NCI-H146 treated with DMSO at 0.1 percent for 48 hours (cell line): ENCODE measurements around the gene ULK3.
A peak's percentile ranks its signal among the peaks of the same experiment; 100 is the strongest.
"Not testable (repeated sequence)": the region's sequence is repeated elsewhere in the genome, so short reads cannot be mapped to it uniquely, and the experiment has no call there.

Experiments
- DNase-seq: peaks from one replicate; lab custom pipeline; 2025; ENCODE audit not compliant: unreplicated experiment; lab: John Stamatoyannopoulos, UW

ULK3 gene, protein sequence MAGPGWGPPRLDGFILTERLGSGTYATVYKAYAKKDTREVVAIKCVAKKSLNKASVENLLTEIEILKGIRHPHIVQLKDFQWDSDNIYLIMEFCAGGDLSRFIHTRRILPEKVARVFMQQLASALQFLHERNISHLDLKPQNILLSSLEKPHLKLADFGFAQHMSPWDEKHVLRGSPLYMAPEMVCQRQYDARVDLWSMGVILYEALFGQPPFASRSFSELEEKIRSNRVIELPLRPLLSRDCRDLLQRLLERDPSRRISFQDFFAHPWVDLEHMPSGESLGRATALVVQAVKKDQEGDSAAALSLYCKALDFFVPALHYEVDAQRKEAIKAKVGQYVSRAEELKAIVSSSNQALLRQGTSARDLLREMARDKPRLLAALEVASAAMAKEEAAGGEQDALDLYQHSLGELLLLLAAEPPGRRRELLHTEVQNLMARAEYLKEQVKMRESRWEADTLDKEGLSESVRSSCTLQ

DNA sequence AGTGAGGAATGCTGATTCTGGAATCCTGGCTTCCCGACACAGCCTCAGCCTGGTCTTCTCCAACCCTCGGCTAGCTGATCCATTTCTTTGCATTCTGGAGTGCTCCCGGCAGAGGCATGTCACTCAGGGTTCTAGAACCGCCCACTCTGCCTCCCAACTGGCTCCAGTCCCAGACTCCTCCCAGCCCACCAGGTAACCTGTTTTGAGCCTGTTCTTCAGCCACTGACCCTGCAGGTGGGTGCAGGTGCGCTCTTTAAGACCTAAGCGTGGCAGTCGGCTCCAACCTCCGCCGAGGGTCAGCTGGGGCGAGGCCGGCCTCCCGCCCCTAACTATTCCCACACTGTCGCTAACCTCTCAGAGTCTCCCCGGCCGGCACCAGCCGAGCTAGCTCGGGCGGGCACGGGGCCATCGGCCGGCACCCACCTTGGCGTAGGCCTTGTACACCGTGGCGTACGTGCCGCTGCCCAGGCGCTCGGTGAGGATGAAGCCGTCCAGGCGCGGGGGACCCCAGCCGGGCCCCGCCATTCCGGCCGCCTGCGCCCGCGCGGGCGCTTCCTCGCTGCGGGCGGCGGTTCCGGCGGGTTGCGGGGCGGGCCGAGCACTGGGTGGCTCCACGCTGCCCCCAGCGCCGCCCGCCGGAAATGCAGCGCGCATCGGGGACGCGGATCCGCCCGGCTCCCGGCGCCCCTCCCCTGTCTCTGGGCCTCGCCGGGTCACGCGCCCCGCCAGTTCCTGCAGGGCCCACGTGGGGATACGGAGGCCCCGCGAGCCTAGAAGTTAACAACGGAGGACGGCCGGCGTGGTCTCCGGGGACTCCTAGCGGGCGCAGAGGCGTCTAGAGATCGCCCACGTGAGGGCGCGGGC is at the start of gene ULK3:
TSS of gene ULK3 (minus strand) at position 576 of the 864 bp plus-strand sequence. CDS start at position 525, 51 bp downstream.
- peak; percentile 83 for DNase-seq

DNA sequence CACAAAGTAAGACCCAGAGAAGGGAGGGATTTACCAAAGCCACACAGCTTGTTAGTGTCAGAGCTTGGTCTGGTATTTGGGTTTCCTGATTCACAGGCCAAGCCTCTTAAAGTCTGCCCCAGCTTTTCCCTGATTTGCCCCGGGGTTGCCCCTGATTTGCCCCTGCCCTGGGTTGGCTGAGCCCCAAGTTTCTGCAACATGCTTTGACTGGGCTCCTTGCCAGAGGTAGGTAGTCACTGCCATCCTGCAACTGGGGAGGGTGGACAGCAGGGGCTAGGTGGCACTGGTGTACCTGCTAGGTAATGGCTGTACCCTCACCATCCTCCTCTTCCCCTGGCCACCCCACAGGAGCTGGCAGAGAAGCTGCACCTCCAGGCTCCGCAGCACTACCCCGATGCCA is 49.4 kb upstream of the ULK3 start:
- no peak for DNase-seq

DNA sequence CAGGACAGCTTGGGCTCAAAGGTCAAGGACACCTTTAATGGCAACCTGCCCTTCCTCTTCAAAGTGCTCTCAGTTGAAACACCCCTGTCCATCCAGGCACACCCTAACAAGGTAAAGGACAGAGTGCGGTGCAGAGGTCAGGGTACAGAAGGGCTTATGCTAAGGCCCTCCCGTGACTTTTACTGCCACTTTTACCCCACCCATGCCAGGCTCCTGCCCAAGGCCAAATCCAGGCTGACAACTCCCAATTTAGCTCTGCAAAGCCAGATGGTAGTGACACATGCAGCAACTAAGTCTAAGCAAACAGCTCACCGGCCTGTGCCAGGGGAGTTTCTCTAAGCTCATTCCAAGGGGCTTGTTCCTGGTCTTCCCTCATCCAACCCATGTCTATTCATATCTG is 48.5 kb upstream of the ULK3 start:
- no peak for DNase-seq

DNA sequence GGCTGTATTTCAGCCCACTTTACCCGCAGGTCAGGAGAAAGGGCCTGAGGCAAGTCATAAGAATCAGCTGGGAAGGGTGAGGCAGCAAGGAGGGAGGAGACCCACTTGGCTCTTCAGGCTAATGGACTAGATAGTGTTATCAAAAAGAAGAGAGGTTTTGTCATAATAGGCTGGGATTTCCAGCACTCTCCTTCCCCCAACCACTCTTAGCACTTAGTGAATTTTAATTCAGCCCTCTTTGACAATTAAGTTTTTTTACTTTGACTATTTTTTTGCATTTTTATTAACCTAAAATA is 47.7 kb upstream of the ULK3 start:
- no peak for DNase-seq

DNA sequence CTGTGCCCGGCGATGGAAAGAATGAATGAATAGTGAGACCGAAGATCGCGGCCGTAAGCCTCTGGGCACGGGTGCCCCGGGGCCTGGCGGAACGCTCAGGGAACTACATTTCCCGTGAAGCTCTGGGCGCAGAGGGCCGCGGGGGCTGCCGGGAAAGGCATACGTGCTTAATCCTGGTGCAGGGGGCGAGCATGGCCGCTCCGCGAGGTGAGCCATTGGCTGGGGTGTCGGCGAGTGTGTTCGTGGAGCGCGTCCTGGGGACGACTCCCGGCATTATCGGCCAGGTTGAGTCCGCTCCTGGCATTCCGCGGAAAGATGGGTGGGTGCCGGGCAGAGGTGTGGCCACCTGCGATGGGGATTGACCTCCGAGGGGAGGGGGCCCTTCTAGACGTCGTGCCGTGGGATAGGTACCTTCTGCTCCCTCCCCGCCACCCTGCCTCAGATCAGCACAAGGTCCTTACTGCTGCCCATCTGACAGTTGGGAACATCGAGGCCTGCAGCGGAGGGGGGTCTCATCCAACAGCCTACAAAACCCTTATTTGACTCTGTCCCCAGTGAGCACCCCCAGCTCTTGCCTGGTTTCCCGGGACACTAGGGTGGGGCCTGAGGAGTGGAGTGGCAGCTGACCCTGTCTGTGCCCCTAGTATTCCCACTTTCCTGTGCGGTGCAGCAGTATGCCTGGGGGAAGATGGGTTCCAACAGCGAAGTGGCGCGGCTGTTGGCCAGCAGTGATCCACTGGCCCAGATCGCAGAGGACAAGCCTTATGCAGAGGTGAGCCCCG is 47.1 kb upstream of the ULK3 start, which contains the start of gene MPI:
TSS of gene MPI (plus strand) at position 160 of the 782 bp plus-strand sequence. CDS start at position 192, 32 bp downstream.
- DNase-seq: peak; percentile 21

DNA sequence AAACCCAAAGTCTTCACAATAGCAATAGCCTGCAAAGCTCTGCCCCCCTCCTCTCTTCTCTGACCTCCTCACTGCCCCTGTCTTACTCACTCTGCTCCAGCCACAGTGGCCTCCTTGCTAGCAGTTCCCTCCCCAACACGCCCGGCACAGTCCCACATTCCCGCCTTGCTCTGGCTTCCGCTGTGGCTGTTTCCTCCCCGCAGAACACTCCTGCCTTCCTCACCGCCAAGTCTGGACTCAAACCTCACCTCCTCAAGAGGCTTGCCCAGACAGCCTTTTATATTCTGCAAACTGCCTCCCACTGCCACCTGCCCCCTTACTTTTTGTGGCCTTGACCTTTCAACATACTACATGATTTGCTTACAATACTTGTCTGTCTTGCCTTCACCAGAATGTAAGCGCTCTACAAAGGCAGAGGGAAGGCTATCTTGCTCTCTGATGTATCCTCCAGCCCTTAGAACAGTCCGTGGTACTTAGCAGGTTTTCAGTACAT is 46.5 kb upstream of the ULK3 start:
- DNase-seq: no peak

DNA sequence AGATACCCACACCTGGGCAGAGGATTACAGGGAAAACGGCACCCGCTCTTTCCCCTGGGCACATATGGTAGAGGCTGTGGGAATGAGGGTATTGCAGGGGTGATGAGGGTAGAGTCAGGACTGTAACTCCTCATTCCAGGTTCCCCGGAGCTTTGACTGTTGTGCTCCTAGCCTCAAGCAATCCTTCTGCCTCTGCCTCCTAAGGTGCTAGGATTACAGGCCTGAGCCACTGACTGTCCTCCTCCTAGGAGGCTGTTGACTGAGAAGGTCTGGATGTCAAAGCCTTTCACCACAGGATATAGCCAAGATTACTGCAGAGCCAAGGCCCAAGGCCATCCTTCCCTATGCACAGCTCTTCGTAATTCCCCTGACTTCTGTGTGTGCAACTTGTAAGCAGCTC is 45.8 kb upstream of the ULK3 start:
- no peak for DNase-seq

DNA sequence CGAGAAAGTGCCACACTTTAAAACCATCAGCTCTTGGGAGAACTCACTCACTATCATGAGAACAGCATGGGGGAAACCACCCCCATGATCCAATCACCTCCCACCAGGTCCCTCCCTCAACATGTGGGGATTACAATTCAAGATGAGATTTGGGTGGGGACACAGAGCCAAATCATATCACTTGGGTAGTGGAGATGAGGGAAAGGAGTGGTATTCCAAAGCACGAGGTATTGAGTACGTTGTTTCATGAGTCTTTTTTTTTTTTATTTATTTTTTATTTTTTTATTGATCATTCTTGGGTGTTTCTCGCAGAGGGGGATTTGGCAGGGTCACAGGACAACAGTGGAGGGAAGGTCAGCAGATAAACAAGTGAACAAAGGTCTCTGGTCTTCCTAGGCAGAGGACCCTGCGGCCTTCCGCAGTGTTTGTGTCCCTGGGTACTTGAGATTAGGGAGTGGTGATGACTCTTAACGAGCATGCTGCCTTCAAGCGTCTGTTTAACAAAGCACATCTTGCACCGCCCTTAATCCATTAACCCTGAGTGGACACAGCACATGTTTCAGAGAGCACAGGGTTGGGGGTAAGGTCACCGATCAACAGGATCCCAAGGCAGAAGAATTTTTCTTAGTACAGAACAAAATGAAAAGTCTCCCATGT is 44.7 kb upstream of the ULK3 start:
- DNase-seq: not testable (repeated sequence)

DNA sequence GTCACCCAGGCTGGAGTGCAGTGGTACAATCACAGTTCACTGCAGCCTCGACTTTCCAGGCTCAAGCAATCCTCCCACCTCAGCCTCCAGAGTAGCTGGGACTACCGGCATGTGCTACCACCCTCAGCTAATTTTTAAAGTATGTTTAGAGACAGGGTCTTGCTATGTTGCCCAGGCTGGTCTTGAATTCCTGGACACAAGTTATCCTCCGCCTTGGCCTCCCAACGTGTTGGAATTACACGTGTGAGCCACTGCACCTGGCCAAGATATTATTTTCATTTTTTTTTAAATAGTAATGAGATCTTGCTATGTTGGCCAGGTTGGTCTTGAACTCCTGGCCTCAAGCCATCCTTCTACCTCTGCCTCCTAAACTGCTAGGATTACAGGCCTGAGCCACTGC is 42.5 kb upstream of the ULK3 start:
- no peak for DNase-seq

DNA sequence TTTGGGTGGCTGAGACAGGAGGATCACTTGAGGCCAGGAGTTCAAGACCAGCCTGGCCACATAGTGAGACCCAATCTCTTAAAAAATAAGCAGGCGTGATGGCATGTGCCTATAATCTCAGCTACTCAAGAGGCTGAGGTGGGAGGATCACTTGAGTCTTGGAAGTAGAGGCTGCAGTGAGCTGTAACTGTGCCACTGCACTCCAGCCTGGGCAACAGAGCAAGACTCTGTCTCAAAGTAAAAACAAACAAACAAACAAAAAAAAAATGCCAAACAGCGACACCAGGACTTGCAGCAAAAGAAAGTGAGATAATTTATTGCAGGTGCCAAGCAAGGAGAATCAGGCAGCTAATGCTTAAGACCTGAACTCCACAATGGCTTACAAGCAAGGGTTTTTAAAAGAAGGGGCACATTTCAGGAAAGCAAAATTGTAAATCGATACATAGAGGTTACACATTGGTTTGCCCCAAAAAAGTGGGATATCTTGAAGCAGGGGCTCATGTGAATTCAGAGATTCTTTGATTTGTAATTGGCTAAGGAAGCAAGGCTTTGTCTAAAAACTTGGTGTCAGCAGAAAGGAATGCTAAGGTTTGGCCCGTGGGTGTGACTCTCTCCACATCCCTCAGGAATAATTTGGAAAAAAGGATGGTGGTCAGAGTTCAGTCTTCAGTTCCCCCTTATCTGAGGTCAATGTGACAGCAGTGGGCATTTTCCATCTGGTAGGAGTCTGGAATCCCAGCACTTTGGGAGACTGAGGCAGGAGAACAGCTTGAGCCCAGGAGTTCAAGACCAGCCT is 41.7 kb upstream of the ULK3 start:
- DNase-seq: no peak

DNA sequence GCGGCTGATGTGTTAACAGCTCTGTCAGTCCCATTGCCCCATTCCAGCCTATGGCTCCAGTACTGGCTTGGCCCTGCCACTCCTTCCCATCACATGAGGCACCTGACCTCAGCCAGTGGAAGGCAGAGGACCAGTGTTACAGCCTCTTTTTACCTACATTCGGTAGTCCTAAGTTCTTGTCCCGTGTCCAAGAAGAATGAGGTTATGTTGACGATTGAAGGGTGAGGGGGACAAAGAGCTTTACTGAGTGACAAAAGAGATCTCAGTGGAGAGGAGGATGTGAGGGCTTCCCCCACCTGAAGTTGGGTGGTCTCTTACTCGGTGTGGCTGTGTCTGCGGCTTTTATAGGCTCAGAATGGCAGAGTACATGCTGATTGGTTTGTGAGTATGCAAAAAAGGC is 39.6 kb upstream of the ULK3 start:
- DNase-seq: no peak

DNA sequence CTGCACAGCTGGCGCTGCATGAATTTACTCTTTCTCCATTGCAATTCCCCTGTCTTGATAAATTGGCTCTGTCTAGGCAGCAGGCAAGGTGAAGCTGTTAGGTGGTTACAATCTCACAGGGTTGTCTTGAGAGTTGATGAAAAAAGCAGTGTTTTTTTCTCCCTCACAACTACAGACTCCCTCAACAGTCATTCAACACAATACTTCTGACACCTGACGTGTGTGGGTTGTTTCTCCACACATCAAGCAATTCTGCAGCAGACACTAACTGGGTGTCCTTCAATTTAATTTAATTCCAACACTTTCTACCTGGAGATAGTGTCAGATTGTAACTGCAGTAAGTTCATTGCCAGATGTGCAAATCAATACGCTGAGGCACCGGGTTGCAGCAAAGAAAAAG is 35.3 kb upstream of the ULK3 start:
- no peak for DNase-seq

DNA sequence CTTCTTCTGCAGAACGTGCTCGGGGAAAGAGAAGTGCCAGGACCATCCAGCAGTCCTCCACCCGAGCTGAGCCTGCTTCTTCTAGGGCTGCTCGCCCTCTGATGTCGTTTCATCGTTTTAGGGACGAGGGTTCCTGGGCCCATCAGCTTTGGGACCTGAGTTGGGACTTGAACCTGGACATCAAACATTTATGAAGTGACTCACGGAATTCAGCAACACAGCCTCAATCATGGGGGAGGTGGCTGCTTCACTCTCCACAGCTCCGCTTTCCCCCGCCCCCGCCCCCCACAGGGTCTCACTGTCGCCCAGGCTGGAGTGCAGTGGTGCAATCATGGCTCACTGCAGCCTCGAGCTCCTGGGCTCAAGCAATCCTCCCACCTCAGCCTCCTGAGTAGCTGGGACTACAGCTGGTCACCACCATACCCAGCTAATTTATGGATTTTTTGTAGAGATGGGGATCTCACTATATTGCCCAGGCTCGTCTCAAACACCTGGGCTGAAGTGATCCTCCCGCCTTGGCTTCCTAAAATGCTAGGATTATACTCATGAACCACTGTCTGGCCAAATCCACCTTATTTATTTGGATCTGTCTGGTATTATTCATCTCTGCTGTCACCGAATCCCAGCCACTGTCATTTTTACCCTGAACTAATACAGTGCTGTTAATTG is 30.9 kb upstream of the ULK3 start:
- no peak for DNase-seq

DNA sequence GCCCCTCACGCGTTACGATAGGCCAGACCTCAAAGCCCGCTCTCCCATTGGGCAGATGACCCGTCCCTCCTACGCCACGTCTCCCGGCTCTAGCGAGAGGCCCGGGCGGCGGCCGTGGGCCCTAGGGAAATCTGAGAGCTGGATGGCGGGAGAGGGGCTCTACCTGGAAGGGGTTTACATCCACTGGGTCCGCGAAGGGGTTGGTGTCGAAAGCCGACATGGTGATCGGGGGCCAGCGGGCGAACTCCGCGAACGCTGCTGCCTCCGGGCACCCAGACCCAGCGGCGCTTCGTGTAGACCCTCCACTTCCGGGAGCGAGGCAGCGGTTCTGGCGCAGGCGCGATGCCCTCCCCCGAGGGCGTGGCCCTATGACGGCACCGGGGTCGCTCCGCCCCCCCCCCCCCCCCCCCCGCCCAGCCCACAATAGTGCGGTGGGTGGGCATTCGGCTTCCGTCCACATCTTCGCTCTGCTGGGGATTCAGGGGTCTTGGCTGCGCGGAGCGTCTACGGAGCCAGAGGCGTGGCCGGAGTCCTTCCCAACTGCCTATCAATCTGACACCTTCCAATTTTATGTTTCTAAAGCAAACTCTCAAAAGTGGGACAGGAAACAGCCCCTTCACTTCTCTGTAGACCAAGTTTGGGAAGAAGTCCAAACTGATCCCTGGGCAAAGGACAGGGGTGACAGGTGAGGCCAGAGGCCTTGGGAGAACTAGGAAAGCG is 30.2 kb upstream of the ULK3 start, which contains the start of gene SCAMP2:
TSS of gene SCAMP2 (minus strand) at position 330 of the 720 bp plus-strand sequence. CDS start at position 220, 110 bp downstream.
- peak; percentile 79 for DNase-seq

DNA sequence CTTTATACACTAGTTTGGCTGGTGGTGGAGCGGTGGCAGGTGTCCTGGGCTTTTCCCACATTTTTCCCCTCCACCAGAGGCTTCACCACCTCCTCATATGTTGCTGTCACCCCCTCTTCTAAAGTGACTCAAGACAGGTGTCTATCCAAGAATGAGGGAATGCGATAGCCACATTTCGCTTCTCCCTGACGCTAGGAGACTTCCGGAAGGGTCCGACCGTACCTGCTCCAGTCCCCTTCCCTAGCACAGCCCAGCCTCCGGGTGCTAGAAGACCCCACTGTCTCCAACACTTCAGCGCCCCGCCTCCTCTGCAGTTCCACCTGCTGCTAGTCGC is 29.7 kb upstream of the ULK3 start:
- DNase-seq: no peak

DNA sequence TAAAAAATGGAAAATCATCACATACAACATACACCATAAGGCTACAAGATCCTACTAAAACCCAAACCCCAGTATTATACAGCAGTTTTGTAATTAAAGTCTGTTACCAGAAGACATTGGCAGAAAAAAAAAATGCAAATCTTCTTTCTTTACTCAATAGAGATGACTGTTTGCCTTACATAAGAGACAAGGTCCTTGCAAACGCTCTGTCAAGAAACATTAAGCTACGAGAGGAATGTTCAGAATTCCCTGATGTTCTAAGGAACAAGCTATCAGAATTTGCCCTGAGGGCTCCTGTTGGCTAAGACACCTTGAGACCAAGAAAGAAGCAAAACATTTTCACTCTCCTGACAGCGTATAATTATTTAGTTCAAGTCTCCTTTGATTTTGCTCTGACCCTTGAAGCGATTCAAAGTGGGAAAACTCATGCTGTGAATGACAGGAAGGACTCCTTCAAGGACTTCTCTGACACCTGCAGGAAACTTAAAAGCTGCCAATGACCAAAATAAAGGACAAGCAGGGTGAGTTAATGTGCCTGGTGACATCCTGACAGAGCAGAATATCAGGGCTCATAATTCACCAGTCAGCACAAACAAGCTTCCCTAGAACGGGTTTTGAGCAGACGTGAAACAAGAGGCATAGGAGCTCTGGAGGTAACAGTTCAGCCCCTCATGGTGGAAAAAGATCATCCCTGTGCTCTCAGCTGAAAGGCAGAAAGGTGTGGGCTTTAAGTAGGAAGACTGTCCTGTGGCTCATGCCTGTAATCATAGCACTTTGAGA is 27.7 kb upstream of the ULK3 start:
- no peak for DNase-seq

DNA sequence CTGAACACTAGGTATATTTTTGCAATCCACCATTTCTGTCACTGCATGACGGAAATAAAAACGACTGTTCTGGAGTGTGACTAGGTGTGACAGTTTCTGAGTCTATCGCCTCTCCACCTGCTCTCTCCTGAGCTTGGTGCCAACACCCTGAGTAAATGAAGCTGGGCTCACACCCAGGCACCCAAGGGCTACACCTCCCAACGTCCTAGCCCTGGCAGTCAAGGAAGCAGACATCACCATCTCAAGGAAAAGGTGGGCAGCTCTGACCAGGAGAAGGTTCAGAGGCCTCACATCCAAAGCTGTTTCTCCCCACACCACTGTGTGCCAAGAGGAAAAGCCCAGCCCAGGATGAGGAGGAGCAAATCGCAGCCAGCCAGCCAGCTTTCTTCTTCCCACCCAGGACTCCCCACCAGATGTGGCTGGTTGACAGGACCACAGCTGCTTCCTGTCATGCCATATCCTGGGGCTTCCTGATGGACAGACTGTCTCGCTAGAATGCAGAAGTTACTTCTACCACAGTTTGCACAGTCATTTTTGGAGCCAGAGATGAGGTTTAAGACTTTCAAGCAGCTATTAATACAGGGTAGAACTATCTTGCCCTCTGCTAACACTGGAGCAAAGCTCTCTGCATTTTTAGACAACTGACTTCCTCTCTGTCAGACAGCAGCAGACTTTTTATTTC is 26.9 kb upstream of the ULK3 start:
- no peak for DNase-seq
